Kidney (tissue), 14 donors: Measurements from ENCODE around the gene HOXA9. TPM values are rescaled to one million over a fixed set of nuclear protein-coding genes. Genes with fewer than 3 reads are reported as not detected.

ENCODE experiments used
- DNase-seq, 5 donors: peaks; one replicate each; pipeline ENCODE4 v3.0.0-alpha.2; 2013 to 2020
- FAIRE-seq: peaks from 2 replicates; lab custom pipeline; 2012; peaks lifted over from hg19 to GRCh38; lab: Jason Lieb, UNC
- H3K27ac ChIP-seq, 2 donors: one replicate each; pipeline ENCODE4 v1.7.0; 2013; ENCODE audit warnings: low read depth in 2 of 2, low read length in 2 of 2, inconsistent platforms in 1 of 2
- H3K27me3 ChIP-seq: one replicate; pipeline ENCODE4 v1.7.1; 2013; ENCODE audit warnings: low read length, inconsistent platforms; ENCODE audit not compliant: control insufficient read depth, insufficient read depth
- H3K36me3 ChIP-seq, 3 donors: one replicate each; pipeline versions ENCODE4 v1.7.0 to v1.7.1; 2013; ENCODE audit warnings: low read length in 3 of 3, control low read depth in 1 of 3, inconsistent platforms in 1 of 3; ENCODE audit not compliant: insufficient read depth in 3 of 3, control insufficient read depth in 2 of 3
- H3K4me1 ChIP-seq, 3 donors: one replicate each; pipeline versions ENCODE4 v1.7.0 to v1.7.1; 2013; ENCODE audit warnings: low read length in 3 of 3, inconsistent platforms in 1 of 3, low read depth in 1 of 3; ENCODE audit not compliant: control insufficient read depth in 2 of 3, insufficient read depth in 2 of 3
- H3K4me3 ChIP-seq, 3 donors: one replicate each; pipeline versions ENCODE4 v1.7.0 to v1.8.1; 2013; ENCODE audit warnings: low read length in 3 of 3, control low read depth in 1 of 3, inconsistent platforms in 1 of 3
- H3K9ac ChIP-seq, 3 donors: one replicate each; pipeline versions ENCODE4 v1.7.0 to v1.7.1; 2013; ENCODE audit warnings: low read length in 3 of 3, control low read depth in 1 of 3, inconsistent platforms in 1 of 3
- H3K9me3 ChIP-seq, 3 donors: one replicate each; pipeline versions ENCODE4 v1.7.0 to v1.7.1; 2013; ENCODE audit warnings: low read length in 3 of 3, control low read depth in 1 of 3, inconsistent platforms in 1 of 3; ENCODE audit not compliant: control insufficient read depth in 2 of 3, insufficient read depth in 1 of 3
- intact Hi-C: fragments of 100-400 bp; cut with DNase I; formaldehyde crosslinking; loops from one replicate; pipeline ENCODE4 v1.11.1; 2022
- polyA plus RNA-seq: library from polyadenylated mRNA; stranded (reverse); fragments of 350-450 nt; fragmentation: Illumina TruSeq; extraction: RNeasy Lipid Tissue Mini Kit (QIAGEN cat#74804); gene quantifications from one replicate; pipeline ENCODE4 v1.2.3, GENCODE V29; 2014; ENCODE audit warnings: low read depth, low replicate concordance; ENCODE audit not compliant: insufficient read depth
- total RNA-seq: library from RNA; stranded (reverse); fragmentation: NEBNext Ultra II Directional; extraction: Animal tissue kit (Norgen Biotek cat#: 25700); gene quantifications from one replicate; pipeline ENCODE4 v1.2.1, GENCODE V29; 2021
- TF ChIP-seq, protein P1 (sequence below): IDR thresholded peaks from 3 replicates; pipeline ENCODE4 v1.5.1; 2012; ENCODE audit warnings: mild to moderate bottlenecking, moderate library complexity, borderline replicate concordance; ENCODE audit not compliant: insufficient read depth; ENCODE audit errors: extremely low read depth
- donor health status: control.
- donor health status: control.
- donor health status: control.
- donor health status: control.
- donor health status: control.
- donor health status: DM: yes; HTN: yes; CAD: no.
- donor health status: Normal renal cell carcinoma (clear cell type).

HOXA9 gene
- total and polyA plus RNA-seq, 2 donors from 2014 or later, result 36.7 to 36.8 TPM

DNA sequence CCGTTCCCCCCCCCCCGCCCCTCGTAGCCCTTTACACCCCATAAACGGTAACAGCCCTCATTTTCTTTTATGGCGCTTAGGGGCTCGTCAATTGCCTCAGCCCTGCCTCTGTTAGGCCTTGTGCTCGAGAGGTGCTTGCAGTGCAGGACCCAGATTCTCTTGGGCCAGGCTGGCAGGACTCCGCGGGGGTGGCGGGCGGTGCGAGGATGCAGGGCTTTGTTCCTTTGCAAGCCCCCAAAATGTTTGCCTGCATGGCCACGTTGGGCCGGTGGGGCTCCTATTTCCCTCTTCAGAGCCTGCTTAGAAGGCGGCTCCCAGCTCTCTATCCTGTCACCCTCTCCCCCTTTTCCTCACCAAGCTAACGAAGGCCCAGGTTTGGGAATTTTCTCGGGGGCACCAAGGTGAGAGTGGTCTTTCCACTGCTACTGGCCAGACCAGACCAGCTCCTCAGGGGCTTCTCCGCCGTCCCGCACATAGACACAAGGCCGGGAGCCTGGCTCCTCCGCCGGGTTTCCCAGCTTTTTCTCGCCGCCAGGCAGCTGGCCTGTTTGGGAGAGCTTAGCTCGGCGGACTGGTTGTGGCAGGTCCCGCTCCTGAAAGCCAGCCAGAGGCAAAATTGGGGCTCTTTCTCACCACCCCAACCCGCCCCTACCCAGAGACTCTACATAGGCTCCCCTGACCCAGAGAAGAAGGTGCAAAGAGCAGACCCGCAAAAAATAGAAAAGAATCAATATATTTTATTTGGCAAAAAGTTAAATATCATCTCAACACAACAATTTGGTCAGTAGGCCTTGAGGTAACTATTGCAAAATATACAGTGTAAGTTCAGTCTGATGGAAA, 3.4 kb downstream of the HOXA9 start:
- no peak for FAIRE-seq
- peak in 1 of 5 donors; percentile 75 for DNase-seq
- Histone ChIP-seq H3K27ac (peak overlapping the region; percentile 29 to 76), H3K9ac (peak overlapping the region; percentile 48 to 95 (median 94)), H3K4me1 (peaks cover 0 to 6% (median 4%) of the 10 kb centered on the region in 3 donors), H3K9me3 (no peaks in the 10 kb centered on the region), H3K27me3 (no peaks in the 10 kb centered on the region), H3K36me3 (peaks cover 0 to 9% (median 5%) of the 10 kb centered on the region in 3 donors), H3K4me3 (peak overlapping the region; percentile 86 to 97 (median 91))
- TF ChIP-seq, protein P1, sequence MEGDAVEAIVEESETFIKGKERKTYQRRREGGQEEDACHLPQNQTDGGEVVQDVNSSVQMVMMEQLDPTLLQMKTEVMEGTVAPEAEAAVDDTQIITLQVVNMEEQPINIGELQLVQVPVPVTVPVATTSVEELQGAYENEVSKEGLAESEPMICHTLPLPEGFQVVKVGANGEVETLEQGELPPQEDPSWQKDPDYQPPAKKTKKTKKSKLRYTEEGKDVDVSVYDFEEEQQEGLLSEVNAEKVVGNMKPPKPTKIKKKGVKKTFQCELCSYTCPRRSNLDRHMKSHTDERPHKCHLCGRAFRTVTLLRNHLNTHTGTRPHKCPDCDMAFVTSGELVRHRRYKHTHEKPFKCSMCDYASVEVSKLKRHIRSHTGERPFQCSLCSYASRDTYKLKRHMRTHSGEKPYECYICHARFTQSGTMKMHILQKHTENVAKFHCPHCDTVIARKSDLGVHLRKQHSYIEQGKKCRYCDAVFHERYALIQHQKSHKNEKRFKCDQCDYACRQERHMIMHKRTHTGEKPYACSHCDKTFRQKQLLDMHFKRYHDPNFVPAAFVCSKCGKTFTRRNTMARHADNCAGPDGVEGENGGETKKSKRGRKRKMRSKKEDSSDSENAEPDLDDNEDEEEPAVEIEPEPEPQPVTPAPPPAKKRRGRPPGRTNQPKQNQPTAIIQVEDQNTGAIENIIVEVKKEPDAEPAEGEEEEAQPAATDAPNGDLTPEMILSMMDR, result no peak
- intact Hi-C loops, result no loop called here

DNA sequence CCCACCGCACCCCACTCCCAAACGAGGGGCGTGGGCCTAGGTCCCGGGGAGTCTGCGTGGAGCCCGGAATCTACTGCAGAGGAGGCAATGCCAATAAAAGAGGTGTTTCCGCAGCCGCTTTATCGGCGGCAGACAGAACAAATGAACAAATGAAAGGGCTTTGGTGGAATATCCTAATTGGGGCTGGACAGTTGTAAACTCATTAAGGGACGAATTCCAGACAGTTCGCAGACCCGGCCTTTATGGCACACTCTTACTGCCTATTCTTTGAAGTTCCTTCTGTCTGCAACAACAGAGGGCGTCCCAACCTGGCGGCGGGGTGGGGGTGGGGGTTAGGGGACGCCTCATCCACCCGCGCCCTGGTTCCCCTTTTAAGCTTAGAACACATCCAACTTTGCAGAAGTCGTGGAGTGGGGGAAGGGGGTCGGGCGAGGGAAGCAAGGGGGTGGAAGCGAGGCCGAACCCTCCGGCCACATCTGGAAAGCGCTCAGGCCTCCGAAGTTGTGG, 4.1 kb downstream of the HOXA9 start:
- TF ChIP-seq, protein P1, result no peak
- intact Hi-C loops, result no loop called here
- Histone ChIP-seq H3K36me3 (peaks cover 0 to 9% (median 5%) of the 10 kb centered on the region in 3 donors), H3K9me3 (no peaks in the 10 kb centered on the region), H3K27ac (peak overlapping the region; percentile 96 to 98), H3K9ac (peak overlapping the region in 1 of 3 donors; percentile 77), H3K4me1 (peaks cover 0 to 6% (median 5%) of the 10 kb centered on the region in 3 donors), H3K27me3 (no peaks in the 10 kb centered on the region), H3K4me3 (peak overlapping the region; percentile 23 to 86 (median 77))
- FAIRE-seq (no peak), DNase-seq (peak in 4 of 5 donors; percentile 75 to 90 (median 84))

DNA sequence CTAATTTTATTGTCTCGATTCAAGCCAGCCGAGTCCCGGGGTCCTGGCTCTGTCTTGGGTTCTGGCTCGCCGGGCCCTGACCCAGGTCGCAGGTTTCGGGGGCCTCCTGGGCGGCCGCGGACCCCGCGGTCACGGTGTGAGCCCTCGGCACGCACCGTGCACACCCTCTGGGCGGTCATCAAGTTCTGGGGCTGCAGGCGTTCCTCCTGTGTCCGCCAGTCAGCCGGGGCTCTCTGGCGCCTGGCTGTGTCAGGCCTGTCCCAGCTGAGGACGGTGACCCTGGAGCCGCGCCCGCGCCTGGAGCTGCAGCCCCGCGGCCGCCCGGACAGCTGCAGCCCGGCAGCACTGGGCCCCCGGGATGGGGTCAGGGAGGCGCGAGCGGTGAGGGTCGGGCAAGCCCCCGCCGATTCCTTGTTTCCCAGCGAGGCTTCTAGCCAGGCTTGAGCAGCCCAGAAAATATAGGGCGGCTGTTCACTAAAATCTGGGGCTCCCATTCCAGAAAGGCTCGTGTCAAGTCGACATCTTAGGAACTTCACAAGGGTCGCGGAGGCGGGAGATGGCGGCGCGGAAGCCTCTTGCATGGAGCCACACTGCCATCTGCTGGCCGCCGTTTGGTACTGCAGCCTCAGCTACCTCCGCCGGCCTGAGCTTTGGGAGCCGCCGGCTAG, 4.7 kb downstream of the HOXA9 start:
- Histone ChIP-seq H3K9ac (peak overlapping the region; percentile 27 to 77 (median 69)), H3K36me3 (peaks cover 0 to 9% (median 5%) of the 10 kb centered on the region in 3 donors), H3K4me1 (peaks cover 0 to 6% (median 5%) of the 10 kb centered on the region in 3 donors), H3K9me3 (no peaks in the 10 kb centered on the region), H3K4me3 (peak overlapping the region; percentile 23 to 86 (median 77)), H3K27ac (peak overlapping the region; percentile 96 to 98), H3K27me3 (no peaks in the 10 kb centered on the region)
- FAIRE-seq, result no peak
- DNase-seq, result peak; percentile 96 to 98 (median 97)
- TF ChIP-seq, protein P1, result peak; percentile 99
- intact Hi-C loops, result no loop called here
